ENCODE measurements around the gene SNX22.

GRCh38 chr15:64111679-64112050 lies 39.9 kb upstream of the SNX22 start:
- TF ChIP-seq CTCF (IDR thresholded peaks at IDR 0.05), result no peak
- no peak for TF ChIP-seq POLR2A (IDR thresholded peaks at IDR 0.05)

Measured in lower leg skin (tissue), 3 donors.